HG02885 (cell line): Measurements from ENCODE around the gene NFKBIE.

Experiments used
- ATAC-seq: cut with Tn5 transposase; IDR thresholded peaks from one replicate; pipeline ENCODE4 v1.9.1; 2021; ENCODE audit warnings: mild to moderate bottlenecking; ENCODE audit not compliant: unreplicated experiment, poor library complexity

The NFKBIE gene

GRCh38 chr6:44260451-44261297 lies 4.7 kb downstream of the NFKBIE start:
- no peak for ATAC-seq

DNA sequence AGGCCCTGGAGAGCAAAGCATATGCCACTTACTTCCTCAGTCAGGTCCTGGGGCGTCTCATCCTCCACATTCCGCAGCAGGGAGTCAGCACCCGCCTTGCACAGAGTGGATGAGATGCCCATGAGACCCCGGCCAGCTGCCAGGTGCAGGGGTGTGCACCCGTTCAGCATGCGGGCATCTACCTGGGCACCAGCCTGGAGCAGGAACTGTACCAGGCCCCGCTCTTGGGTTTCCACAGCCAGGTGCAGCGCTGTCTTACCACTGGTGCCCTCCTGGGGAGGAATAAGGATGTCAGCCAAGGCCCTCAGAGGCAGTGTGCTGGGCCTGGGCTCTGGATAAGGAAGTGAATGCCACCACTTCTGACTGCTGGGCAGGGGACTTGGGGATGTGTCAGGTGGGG lies 5.3 kb downstream of the NFKBIE start:
- no peak for ATAC-seq

- ATAC-seq, result no peak
These were observed 6.4 kb downstream of the NFKBIE start for GRCh38 chr6:44258921-44259320.

DNA sequence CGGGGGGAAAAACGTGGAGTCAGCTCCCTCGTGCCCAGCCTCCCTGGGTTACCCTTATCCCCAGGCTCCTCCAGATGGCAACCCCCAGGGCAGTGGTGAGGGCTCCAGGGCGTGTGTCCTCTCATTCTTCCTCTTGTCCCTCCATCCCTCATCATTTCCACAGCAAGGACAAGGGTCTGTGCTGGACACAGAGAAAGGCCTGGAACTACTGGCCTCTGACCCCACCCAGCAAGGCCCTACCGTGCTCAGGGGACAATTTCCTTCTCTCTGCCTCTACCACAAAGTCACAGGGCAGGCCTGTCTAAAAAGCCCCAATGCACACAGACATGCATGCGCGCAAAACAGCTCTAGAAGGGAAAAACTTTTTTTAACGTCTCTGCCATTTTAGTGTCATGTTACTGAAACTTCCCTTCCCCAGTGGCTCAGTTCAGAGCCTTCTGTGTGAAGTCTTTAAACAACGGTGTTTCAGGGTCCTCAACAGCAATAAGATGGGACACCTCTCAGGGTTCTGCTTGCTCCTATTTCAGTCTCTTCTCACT lies 7.0 kb downstream of the NFKBIE start:
- no peak for ATAC-seq

GRCh38 chr6:44257753-44258324 lies 7.5 kb downstream of the NFKBIE start:
- peak; percentile 13 for ATAC-seq

DNA sequence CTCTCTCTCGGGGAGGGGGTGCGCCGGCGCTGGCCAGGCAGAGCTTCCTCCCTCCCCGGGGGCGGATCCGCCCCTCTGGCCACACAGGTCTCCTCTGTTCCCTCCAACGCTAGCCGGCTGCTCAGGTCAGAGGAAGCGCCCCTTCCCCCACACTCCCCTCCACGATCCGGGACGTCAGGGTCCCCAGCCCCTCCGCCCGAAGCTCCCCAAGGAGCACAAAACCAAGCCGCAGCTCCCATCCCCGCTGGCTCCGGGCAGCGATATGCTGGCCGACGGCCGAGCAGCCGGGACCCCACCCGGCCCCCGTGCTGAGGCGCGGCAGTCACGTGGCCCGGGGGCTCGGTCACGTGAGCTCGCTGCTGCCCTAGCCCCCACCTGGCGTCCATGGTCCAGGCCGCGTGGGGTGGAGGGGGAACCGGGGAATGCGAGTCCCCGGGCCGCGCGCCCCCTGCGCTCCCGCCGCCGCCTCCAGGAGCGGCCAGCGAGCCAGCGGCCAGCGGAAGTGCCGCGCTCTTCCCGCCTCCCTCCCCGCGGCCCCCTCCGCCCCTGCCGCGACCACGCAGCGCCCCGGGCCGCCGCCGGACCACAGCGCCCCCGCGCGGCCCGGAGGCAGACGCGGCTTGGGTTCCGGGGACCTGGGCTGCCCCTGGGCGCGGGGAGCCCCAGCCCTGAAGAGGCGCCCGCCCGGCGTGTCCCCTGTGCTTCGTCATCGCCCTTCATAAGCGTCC lies 8.2 kb downstream of the NFKBIE start, which contains the start of gene SLC35B2:
TSS of gene SLC35B2 (minus strand) at position 504 of the 728 bp plus-strand sequence. CDS start at position 386, 118 bp downstream.
- ATAC-seq, result peak; percentile 54

- ATAC-seq, result no peak
These were observed 8.7 kb downstream of the NFKBIE start for GRCh38 chr6:44256775-44257024.

DNA sequence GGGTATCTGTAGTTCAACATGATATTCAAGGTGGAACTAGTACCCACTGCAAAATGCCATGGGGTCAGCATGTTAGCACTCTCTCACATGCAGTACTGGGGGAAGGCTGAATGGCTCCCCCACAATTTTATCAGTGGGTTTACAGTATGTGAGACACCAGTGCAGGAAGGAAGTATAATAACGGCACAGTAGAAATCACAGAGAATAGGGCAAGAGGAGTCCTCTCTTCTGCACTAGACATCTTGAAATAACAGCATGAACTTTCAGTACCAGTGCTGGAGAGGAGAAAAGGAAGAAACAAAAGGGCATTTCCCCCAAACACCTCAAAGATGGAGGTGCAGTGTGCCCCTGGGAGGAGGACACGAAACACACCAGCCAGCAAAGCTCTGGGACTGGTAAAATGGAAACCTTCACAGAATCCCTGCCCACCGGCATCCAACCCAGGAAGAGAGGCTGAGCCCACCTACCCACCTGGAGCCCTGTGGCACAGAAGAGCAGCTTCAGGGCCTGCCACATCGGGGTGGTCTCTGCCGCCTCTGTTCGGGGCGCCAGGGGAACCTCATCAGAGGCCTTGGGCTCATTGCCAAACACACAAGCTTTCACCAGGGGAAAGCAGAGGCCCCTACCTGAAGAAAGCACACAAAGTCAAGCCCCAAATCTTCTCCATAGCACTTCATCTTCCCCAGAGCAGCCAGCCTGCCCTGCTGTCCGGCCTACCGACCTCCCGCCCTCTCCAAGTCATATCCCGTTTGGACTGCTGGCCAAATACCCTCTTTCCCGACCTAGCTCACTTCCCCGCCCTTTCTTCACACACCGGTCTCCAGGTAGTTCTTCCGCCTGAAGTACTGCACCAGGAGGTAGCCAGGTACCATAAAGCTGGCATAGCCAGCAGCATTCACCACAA lies 9.2 kb downstream of the NFKBIE start:
- ATAC-seq, result no peak

DNA sequence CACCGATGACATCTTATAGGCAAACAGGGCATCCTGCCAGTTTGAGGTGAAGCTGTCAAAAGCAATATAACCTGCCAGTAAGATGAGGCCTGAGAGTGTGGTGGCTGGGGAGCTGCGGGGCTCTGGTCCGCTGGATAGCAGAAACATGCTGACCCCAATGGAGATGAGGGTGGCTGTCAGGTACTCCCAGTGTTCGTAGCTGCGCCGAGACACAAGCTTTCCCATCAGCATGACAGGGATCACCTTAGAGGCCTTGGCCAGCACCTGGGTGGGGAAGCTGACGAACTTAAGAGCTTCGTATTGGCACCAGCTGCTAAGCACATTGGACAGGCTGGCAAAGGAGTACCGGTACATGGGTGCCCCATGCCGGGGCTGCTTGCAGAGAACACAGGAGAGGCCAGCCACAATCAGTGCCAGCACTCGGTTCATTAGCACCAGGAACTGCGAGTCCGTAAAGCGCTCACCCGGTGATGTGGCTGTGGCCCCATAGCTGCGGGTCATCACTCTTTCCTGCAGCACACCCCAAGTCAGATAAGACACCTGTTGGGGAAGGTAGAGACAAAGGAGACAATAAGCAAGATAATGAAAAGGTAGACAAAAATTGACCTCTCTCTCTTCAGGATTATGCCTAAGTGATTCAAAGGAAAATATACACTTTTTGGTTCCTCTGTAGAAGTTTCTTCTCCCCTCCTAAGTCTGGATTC lies 10.1 kb downstream of the NFKBIE start:
- ATAC-seq, result no peak

- no peak for ATAC-seq
These were observed 10.9 kb downstream of the NFKBIE start for GRCh38 chr6:44254191-44255104.

- no peak for ATAC-seq
These were observed 11.8 kb downstream of the NFKBIE start for GRCh38 chr6:44253307-44254101.

DNA sequence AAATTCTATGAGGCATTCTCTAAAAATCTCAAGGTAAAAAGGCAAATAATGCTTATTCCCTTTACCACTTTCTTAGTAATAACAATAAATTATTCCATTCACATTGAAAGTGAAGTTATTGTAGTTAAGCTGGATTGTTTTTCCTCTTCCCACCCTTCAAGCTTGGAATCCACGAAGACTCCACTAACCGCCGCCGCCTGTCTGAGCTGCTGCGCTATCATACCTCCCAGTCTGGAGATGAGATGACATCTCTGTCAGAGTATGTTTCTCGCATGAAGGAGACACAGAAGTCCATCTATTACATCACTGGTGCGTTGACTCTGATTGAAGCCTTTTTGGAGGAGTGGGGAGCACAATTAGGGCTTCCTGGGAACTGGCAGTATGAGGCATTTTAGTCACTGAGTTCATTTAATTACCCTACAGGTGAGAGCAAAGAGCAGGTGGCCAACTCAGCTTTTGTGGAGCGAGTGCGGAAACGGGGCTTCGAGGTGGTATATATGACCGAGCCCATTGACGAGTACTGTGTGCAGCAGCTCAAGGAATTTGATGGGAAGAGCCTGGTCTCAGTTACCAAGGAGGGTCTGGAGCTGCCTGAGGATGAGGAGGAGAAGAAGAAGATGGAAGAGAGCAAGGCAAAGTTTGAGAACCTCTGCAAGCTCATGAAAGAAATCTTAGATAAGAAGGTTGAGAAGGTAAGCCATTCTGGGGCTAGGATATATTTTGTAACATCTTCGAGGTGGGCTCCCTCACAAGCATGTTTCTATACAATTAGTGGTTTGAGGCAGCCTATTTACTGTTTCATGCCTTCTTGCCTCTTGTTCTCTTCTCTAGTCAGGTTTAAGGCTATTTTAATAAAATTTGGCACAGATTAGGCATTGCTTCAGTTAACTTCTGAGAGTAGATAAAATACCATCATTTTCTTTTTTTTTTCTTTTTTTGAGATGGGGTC lies 13.5 kb downstream of the NFKBIE start:
- ATAC-seq, result no peak

DNA sequence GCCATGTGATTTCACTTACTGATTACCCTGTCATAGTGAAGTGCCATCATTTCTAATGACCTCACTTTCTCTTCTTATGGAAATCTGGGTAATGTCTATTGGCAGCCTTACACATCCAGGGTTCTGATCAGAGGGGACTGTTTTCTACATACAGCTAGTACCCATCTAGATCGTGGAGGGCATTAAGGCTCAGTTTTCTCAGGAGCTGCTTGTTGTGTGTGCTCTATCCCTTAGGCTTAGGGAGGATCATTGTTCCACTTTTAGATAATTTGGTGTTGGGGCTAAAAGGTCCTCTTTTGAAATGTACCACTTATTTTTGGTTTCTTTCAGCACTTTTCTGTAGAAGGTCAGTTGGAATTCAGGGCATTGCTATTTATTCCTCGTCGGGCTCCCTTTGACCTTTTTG lies 14.6 kb downstream of the NFKBIE start:
- no peak for ATAC-seq

GRCh38 chr6:44250067-44250717 lies 15.2 kb downstream of the NFKBIE start:
- no peak for ATAC-seq

- ATAC-seq, result no peak
These were observed 16.1 kb downstream of the NFKBIE start for GRCh38 chr6:44249082-44249748.

- no peak for ATAC-seq
These were observed 16.8 kb downstream of the NFKBIE start for GRCh38 chr6:44248579-44248978.
